Liver (tissue), 9 donors: ENCODE data around the gene TBC1D4. TPM values are rescaled to one million over a fixed set of nuclear protein-coding genes. Genes with fewer than 3 reads are reported as not detected.

Source experiments
- DNase-seq: peaks from one replicate; pipeline ENCODE4 v3.0.0-alpha.2; 2017; ENCODE audit warnings: low spot score
- H3K27ac ChIP-seq, 2 donors: one replicate each; pipeline ENCODE4 v1.7.0; 2013; ENCODE audit warnings: inconsistent platforms in 2 of 2, low read length in 2 of 2, control low read depth in 1 of 2, low read depth in 1 of 2, mild to moderate bottlenecking in 1 of 2
- H3K27me3 ChIP-seq, 4 donors: one replicate each; pipeline versions ENCODE4 v1.6.1 to v1.7.0; 2013; ENCODE audit warnings: low read length in 3 of 4, inconsistent platforms in 1 of 4, mild to moderate bottlenecking in 1 of 4, moderate library complexity in 1 of 4; ENCODE audit not compliant: control insufficient read depth in 4 of 4, insufficient read depth in 4 of 4
- H3K36me3 ChIP-seq, 4 donors: one replicate each; pipeline versions ENCODE4 v1.6.1 to v1.7.0; 2013; ENCODE audit warnings: low read length in 3 of 4, mild to moderate bottlenecking in 3 of 4, low read depth in 1 of 4, moderate library complexity in 1 of 4; ENCODE audit not compliant: control insufficient read depth in 4 of 4, insufficient read depth in 3 of 4
- H3K4me1 ChIP-seq, 4 donors: one replicate each; pipeline versions ENCODE4 v1.6.1 to v1.7.0; 2013; ENCODE audit warnings: low read length in 3 of 4, mild to moderate bottlenecking in 3 of 4, moderate library complexity in 1 of 4; ENCODE audit not compliant: control insufficient read depth in 4 of 4, insufficient read depth in 4 of 4
- H3K4me3 ChIP-seq, 3 donors: one replicate each; pipeline versions ENCODE4 v1.6.1 to v1.7.0; 2013; ENCODE audit warnings: low read length in 3 of 3, control low read depth in 1 of 3, low read depth in 1 of 3, mild to moderate bottlenecking in 1 of 3
- H3K9ac ChIP-seq, 2 donors: one replicate each; pipeline ENCODE4 v1.7.0; 2013; ENCODE audit warnings: low read length in 2 of 2, mild to moderate bottlenecking in 2 of 2, moderate library complexity in 2 of 2, control low read depth in 1 of 2, low read depth in 1 of 2
- H3K9me3 ChIP-seq, 4 donors: one replicate each; pipeline versions ENCODE4 v1.6.1 to v1.7.0; 2013; ENCODE audit warnings: low read length in 3 of 4; ENCODE audit not compliant: control insufficient read depth in 4 of 4
- EGR1 ChIP-seq, 2 donors: IDR thresholded peaks; 2 replicates each; pipeline ENCODE4 v1.6.1; 2016 to 2018; ENCODE audit warnings: antibody characterized with exemption in 2 of 2, low read depth in 2 of 2
- FOXA2 ChIP-seq: IDR thresholded peaks from 2 replicates; pipeline ENCODE4 v1.6.1; 2016; ENCODE audit warnings: antibody characterized with exemption
- HNF4A ChIP-seq, 2 donors: conservative IDR thresholded peaks; 2 replicates each; pipeline ENCODE4 v1.6.1; 2016; ENCODE audit warnings: antibody characterized with exemption in 2 of 2, mild to moderate bottlenecking in 2 of 2
- HNF4G ChIP-seq: IDR thresholded peaks from 2 replicates; pipeline ENCODE4 v1.6.1; 2016; ENCODE audit warnings: antibody characterized with exemption
- JUND ChIP-seq, 2 donors: IDR thresholded peaks; 2 replicates each; pipeline ENCODE4 v1.6.1; 2016; ENCODE audit warnings: antibody characterized with exemption in 2 of 2
- NR2F2 ChIP-seq: IDR thresholded peaks from 2 replicates; pipeline ENCODE4 v1.6.1; 2016; ENCODE audit warnings: antibody characterized with exemption
- RAD21 ChIP-seq, 2 donors: IDR thresholded peaks; 2 replicates each; pipeline ENCODE4 v1.6.1; 2016; ENCODE audit warnings: antibody characterized with exemption in 2 of 2, mild to moderate bottlenecking in 2 of 2
- RXRA ChIP-seq, 2 donors: IDR thresholded peaks; 2 replicates each; pipeline ENCODE4 v1.6.1; 2017 to 2018; ENCODE audit warnings: antibody characterized with exemption in 2 of 2, mild to moderate bottlenecking in 1 of 2
- SP1 ChIP-seq: IDR thresholded peaks from 2 replicates; pipeline ENCODE4 v1.6.1; 2018; ENCODE audit warnings: antibody characterized with exemption, mild to moderate bottlenecking
- TAF1 ChIP-seq: conservative IDR thresholded peaks from 2 replicates; pipeline ENCODE4 v1.6.1; 2016; ENCODE audit warnings: antibody characterized with exemption, mild to moderate bottlenecking
- YY1 ChIP-seq: IDR thresholded peaks from 2 replicates; pipeline ENCODE4 v1.6.1; 2016; ENCODE audit warnings: antibody characterized with exemption, mild to moderate bottlenecking
- WGBS: extraction: QIAGEN DNeasy Blood & Tissue Kit; methylation state at CpG from one replicate; pipeline ENCODE4 v1.1.7; 2013; 5-methylcytosine and 5-hydroxymethylcytosine counted together
- polyA plus RNA-seq, 2 donors: library from polyadenylated mRNA; stranded (reverse) in 1 of 2; unstranded in 1 of 2; fragments of 200-250 nt in 1 of 2; fragments of >200 nt in 1 of 2; fragmentation: Nextera tagmentation in 1 of 2; extraction: Ambion mirVana in 1 of 2; gene quantifications; one replicate each; pipeline versions ENCODE4 v1.2.1 to v1.2.3, GENCODE V29; 2013 to 2015
- total RNA-seq, 2 donors: library from RNA; depleted of rRNA; stranded (reverse); fragments of >200 nt; gene quantifications; one replicate each; pipeline ENCODE4 v1.2.3, GENCODE V29; 2014
- TF ChIP-seq, protein P1 (sequence below): IDR thresholded peaks from 2 replicates; pipeline ENCODE4 v1.6.1; 2016; ENCODE audit warnings: antibody characterized with exemption, mild to moderate bottlenecking
- TF ChIP-seq, protein P2 (sequence below): fragments of 150-350 bp; IDR thresholded peaks from 2 replicates; pipeline ENCODE4 v1.5.1; 2017; ENCODE audit warnings: improper control_type of control experiment, low read depth, low read length; ENCODE audit not compliant: missing input control
- TF ChIP-seq, protein P3 (sequence below): IDR thresholded peaks from 2 replicates; pipeline ENCODE4 v1.6.1; 2016; ENCODE audit warnings: antibody characterized with exemption
- TF ChIP-seq, protein P4 (sequence below): IDR thresholded peaks from 2 replicates; pipeline ENCODE4 v1.6.1; 2016; ENCODE audit warnings: antibody characterized with exemption
- TF ChIP-seq, protein P5 (sequence below): IDR thresholded peaks from 2 replicates; pipeline ENCODE4 v1.6.1; 2016; ENCODE audit warnings: antibody characterized with exemption
- donor health status: healthy.
- donor health status: healthy.
- donor health status: healthy.
- donor health status: healthy.
- donor health status: healthy.

TBC1D4 gene
- total and polyA plus RNA-seq, 4 donors, result 2.3 to 11.1 (median 6.5) TPM

DNA sequence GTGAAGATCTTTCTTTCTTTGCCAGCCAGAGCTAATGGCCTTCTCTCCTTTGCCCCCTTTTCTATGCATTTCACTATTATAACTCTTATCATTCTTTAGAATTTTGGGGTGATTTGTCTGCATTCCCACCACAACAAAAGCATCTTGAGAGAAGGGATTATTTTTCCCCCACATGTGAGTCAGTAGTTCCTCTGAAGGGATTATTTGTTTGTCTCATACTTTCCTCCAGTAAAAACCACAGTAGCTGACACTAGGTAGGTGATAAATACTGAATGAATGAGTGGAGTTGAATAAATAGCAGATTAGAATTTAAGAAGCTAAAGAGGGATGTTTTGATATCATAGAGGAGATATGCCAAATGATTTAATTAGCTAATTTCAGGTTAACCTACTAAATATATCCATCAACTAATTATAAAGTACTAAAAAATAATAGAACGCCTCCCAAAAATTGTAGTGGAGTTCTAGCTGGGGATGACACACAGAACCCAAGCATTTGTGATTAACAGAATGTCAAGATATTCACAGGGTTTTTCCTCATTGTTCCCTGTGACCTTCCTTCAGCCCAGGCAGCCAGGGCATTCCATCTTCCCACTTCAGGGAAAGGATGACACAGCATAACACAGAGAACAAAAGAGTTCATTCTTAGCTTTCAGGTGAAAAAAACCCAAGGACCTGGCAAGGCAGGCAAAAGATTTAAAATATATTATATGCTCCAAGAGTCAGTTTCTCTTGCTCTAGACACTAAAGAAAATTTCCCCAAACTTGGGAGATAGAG lies 3.5 kb upstream of the TBC1D4 start:
- Histone ChIP-seq H3K4me1 (peaks cover 0 to 17% (median 4%) of the 10 kb centered on the region in 4 donors), H3K27ac (no peak overlapping the region), H3K36me3 (no peaks in the 10 kb centered on the region), H3K9me3 (no peaks in the 10 kb centered on the region), H3K4me3 (no peak overlapping the region), H3K27me3 (no peaks in the 10 kb centered on the region), H3K9ac (no peak overlapping the region)
- WGBS, result 85% methylated on average over 1 of the region's 1 CpG
- TF ChIP-seq FOXA2 (no peak), YY1 (no peak), JUND (IDR thresholded peaks at IDR 0.05) (no peak), HNF4A (conservative IDR thresholded peaks at IDR 0.05) (no peak), RAD21 (IDR thresholded peaks at IDR 0.05) (no peak), HNF4G (no peak), TAF1 (no peak), EGR1 (IDR thresholded peaks at IDR 0.05; ENCODE audit: low read depth in 2 of 2) (no peak), NR2F2 (no peak), SP1 (no peak), RXRA (IDR thresholded peaks at IDR 0.05) (no peak)
- TF ChIP-seq, protein P1, sequence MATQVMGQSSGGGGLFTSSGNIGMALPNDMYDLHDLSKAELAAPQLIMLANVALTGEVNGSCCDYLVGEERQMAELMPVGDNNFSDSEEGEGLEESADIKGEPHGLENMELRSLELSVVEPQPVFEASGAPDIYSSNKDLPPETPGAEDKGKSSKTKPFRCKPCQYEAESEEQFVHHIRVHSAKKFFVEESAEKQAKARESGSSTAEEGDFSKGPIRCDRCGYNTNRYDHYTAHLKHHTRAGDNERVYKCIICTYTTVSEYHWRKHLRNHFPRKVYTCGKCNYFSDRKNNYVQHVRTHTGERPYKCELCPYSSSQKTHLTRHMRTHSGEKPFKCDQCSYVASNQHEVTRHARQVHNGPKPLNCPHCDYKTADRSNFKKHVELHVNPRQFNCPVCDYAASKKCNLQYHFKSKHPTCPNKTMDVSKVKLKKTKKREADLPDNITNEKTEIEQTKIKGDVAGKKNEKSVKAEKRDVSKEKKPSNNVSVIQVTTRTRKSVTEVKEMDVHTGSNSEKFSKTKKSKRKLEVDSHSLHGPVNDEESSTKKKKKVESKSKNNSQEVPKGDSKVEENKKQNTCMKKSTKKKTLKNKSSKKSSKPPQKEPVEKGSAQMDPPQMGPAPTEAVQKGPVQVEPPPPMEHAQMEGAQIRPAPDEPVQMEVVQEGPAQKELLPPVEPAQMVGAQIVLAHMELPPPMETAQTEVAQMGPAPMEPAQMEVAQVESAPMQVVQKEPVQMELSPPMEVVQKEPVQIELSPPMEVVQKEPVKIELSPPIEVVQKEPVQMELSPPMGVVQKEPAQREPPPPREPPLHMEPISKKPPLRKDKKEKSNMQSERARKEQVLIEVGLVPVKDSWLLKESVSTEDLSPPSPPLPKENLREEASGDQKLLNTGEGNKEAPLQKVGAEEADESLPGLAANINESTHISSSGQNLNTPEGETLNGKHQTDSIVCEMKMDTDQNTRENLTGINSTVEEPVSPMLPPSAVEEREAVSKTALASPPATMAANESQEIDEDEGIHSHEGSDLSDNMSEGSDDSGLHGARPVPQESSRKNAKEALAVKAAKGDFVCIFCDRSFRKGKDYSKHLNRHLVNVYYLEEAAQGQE, result no peak
- TF ChIP-seq, protein P2, sequence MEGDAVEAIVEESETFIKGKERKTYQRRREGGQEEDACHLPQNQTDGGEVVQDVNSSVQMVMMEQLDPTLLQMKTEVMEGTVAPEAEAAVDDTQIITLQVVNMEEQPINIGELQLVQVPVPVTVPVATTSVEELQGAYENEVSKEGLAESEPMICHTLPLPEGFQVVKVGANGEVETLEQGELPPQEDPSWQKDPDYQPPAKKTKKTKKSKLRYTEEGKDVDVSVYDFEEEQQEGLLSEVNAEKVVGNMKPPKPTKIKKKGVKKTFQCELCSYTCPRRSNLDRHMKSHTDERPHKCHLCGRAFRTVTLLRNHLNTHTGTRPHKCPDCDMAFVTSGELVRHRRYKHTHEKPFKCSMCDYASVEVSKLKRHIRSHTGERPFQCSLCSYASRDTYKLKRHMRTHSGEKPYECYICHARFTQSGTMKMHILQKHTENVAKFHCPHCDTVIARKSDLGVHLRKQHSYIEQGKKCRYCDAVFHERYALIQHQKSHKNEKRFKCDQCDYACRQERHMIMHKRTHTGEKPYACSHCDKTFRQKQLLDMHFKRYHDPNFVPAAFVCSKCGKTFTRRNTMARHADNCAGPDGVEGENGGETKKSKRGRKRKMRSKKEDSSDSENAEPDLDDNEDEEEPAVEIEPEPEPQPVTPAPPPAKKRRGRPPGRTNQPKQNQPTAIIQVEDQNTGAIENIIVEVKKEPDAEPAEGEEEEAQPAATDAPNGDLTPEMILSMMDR, result no peak
- TF ChIP-seq, protein P3, sequence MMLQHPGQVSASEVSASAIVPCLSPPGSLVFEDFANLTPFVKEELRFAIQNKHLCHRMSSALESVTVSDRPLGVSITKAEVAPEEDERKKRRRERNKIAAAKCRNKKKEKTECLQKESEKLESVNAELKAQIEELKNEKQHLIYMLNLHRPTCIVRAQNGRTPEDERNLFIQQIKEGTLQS, result no peak
- TF ChIP-seq, protein P4, sequence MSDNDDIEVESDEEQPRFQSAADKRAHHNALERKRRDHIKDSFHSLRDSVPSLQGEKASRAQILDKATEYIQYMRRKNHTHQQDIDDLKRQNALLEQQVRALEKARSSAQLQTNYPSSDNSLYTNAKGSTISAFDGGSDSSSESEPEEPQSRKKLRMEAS, result no peak
- TF ChIP-seq, protein P5, sequence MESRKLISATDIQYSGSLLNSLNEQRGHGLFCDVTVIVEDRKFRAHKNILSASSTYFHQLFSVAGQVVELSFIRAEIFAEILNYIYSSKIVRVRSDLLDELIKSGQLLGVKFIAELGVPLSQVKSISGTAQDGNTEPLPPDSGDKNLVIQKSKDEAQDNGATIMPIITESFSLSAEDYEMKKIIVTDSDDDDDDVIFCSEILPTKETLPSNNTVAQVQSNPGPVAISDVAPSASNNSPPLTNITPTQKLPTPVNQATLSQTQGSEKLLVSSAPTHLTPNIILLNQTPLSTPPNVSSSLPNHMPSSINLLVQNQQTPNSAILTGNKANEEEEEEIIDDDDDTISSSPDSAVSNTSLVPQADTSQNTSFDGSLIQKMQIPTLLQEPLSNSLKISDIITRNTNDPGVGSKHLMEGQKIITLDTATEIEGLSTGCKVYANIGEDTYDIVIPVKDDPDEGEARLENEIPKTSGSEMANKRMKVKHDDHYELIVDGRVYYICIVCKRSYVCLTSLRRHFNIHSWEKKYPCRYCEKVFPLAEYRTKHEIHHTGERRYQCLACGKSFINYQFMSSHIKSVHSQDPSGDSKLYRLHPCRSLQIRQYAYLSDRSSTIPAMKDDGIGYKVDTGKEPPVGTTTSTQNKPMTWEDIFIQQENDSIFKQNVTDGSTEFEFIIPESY, result no peak
- no peak for DNase-seq
